HCT116 (cell line): ENCODE measurements around the gene DLG5.

Experiments used
- EZH2 ChIP-seq: fragments of 200-600 bp; sonication (generic); IDR thresholded peaks from 2 replicates; pipeline ENCODE4 v1.6.1; 2017; ENCODE audit warnings: antibody characterized with exemption, mixed run types
- POLR2A ChIP-seq: IDR thresholded peaks from 2 replicates; pipeline ENCODE4 v1.7.0; 2011; ENCODE audit warnings: borderline replicate concordance; ENCODE audit not compliant: insufficient read depth, insufficient read length; ENCODE audit errors: extremely low read depth
- TF ChIP-seq, protein P1 (sequence below): IDR thresholded peaks from 2 replicates; pipeline ENCODE4 v1.6.1; 2012; ENCODE audit warnings: low read depth
- TF ChIP-seq, protein P2 (sequence below), 3 experiments: fragments of 200-600 bp in 1 of 3; sonication (generic) in 1 of 3; IDR thresholded peaks in 2 of 3; conservative IDR thresholded peaks in 1 of 3; 2 replicates each; pipeline ENCODE4 v1.5.1; 2012 to 2017; ENCODE audit warnings: low read depth in 2 of 3, low read length in 2 of 3, antibody characterized with exemption in 1 of 3, borderline replicate concordance in 1 of 3, control low read depth in 1 of 3, mild to moderate bottlenecking in 1 of 3, mixed read lengths in 1 of 3, mixed run types in 1 of 3, moderate library complexity in 1 of 3; ENCODE audit not compliant: insufficient read depth in 1 of 3
- TF ChIP-seq, protein P3 (sequence below): IDR thresholded peaks from 2 replicates; pipeline ENCODE4 v1.6.1; 2012

DNA sequence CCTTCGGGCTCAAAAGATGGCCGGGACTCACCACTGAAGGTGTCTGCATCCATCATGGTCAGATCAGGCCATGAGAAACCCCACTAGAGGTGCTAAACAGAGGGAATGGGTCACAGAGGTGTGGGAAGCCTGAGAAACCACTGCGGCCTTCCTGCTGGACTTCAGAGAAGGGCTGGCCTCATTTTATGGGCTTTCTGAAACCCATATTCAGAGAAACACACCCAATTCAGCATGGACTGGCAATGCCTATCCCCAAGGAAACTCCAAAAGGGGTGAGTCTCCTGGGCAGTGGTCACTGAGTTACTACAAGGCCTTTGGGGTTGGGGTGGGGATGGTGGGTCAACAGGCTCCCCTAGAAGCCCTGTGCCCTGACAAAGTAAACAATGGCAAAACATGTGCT is 58.0 kb downstream of the DLG5 start:
- TF ChIP-seq, protein P1, sequence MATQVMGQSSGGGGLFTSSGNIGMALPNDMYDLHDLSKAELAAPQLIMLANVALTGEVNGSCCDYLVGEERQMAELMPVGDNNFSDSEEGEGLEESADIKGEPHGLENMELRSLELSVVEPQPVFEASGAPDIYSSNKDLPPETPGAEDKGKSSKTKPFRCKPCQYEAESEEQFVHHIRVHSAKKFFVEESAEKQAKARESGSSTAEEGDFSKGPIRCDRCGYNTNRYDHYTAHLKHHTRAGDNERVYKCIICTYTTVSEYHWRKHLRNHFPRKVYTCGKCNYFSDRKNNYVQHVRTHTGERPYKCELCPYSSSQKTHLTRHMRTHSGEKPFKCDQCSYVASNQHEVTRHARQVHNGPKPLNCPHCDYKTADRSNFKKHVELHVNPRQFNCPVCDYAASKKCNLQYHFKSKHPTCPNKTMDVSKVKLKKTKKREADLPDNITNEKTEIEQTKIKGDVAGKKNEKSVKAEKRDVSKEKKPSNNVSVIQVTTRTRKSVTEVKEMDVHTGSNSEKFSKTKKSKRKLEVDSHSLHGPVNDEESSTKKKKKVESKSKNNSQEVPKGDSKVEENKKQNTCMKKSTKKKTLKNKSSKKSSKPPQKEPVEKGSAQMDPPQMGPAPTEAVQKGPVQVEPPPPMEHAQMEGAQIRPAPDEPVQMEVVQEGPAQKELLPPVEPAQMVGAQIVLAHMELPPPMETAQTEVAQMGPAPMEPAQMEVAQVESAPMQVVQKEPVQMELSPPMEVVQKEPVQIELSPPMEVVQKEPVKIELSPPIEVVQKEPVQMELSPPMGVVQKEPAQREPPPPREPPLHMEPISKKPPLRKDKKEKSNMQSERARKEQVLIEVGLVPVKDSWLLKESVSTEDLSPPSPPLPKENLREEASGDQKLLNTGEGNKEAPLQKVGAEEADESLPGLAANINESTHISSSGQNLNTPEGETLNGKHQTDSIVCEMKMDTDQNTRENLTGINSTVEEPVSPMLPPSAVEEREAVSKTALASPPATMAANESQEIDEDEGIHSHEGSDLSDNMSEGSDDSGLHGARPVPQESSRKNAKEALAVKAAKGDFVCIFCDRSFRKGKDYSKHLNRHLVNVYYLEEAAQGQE: no peak
- no peak for TF ChIP-seq POLR2A
- TF ChIP-seq, protein P2, sequence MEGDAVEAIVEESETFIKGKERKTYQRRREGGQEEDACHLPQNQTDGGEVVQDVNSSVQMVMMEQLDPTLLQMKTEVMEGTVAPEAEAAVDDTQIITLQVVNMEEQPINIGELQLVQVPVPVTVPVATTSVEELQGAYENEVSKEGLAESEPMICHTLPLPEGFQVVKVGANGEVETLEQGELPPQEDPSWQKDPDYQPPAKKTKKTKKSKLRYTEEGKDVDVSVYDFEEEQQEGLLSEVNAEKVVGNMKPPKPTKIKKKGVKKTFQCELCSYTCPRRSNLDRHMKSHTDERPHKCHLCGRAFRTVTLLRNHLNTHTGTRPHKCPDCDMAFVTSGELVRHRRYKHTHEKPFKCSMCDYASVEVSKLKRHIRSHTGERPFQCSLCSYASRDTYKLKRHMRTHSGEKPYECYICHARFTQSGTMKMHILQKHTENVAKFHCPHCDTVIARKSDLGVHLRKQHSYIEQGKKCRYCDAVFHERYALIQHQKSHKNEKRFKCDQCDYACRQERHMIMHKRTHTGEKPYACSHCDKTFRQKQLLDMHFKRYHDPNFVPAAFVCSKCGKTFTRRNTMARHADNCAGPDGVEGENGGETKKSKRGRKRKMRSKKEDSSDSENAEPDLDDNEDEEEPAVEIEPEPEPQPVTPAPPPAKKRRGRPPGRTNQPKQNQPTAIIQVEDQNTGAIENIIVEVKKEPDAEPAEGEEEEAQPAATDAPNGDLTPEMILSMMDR (IDR thresholded peaks at IDR 0.05 in 2 of 3, conservative IDR thresholded peaks at IDR 0.05 in 1 of 3; ENCODE audit: borderline replicate concordance in 1 of 3, insufficient read depth in 1 of 3, low read depth in 2 of 3, low read length in 2 of 3): no peak
- TF ChIP-seq, protein P3, sequence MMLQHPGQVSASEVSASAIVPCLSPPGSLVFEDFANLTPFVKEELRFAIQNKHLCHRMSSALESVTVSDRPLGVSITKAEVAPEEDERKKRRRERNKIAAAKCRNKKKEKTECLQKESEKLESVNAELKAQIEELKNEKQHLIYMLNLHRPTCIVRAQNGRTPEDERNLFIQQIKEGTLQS: no peak
- TF ChIP-seq EZH2: no peak
